Measurements from ENCODE around the gene FFAR1. TPM values are rescaled to one million over a fixed set of nuclear protein-coding genes. Genes with fewer than 3 reads are reported as not detected.

FFAR1 gene
- total RNA-seq, 4 donors from 2014 or later: not detected

- TF ChIP-seq POLR2A (IDR thresholded peaks at IDR 0.05): no peak
- Histone ChIP-seq H3K4me1 (peaks cover 17 to 46% of the 10 kb centered on the region in 2 donors), H3K27ac (peak overlapping the region; percentile 74 to 87 (median 80)), H3K36me3 (no peaks in the 10 kb centered on the region), H3K4me3 (replicated peaks in 1 of 3) (no peak overlapping the region), H3K27me3 (no peaks in the 10 kb centered on the region), H3K9me3 (no peaks in the 10 kb centered on the region)
- no peak for DNase-seq
- WGBS, 2 donors: 72 to 75% methylated on average over 9 to 12 of the region's 12 CpGs
- intact Hi-C loops (cut with DNase I): no loop called here
Observed at GRCh38 chr19:35320065-35320713, 27.5 kb upstream of the FFAR1 start.

GRCh38 chr19:35321291-35321690 lies 26.4 kb upstream of the FFAR1 start:
- no peak overlapping the region for H3K4me3 ChIP-seq (replicated peaks in 1 of 3)
- TF ChIP-seq CTCF (IDR thresholded peaks at IDR 0.05) (no peak), POLR2A (IDR thresholded peaks at IDR 0.05) (no peak)
- H3K4me1 ChIP-seq: peaks cover 17 to 44% of the 10 kb centered on the region in 2 donors
- intact Hi-C loops (cut with DNase I): no loop called here
- DNase-seq: no peak
- no peak overlapping the region for H3K27ac ChIP-seq
- WGBS, 2 donors: 83 to 93% methylated on average over 2 of the region's 2 CpGs
- no peaks in the 10 kb centered on the region for H3K27me3 ChIP-seq
- H3K36me3 ChIP-seq: no peaks in the 10 kb centered on the region
- H3K9me3 ChIP-seq: no peaks in the 10 kb centered on the region

- H3K4me1 ChIP-seq: peaks cover 17 to 37% of the 10 kb centered on the region in 2 donors
- H3K27ac ChIP-seq: no peak overlapping the region
- intact Hi-C loops (cut with DNase I): no loop called here
- no peaks in the 10 kb centered on the region for H3K9me3 ChIP-seq
- no peak overlapping the region for H3K4me3 ChIP-seq (replicated peaks in 1 of 3)
- WGBS, 2 donors: 94 to 96% methylated on average over 9 of the region's 9 CpGs
- H3K36me3 ChIP-seq: no peaks in the 10 kb centered on the region
- no peak for DNase-seq
- no peaks in the 10 kb centered on the region for H3K27me3 ChIP-seq
- no peak for TF ChIP-seq POLR2A (IDR thresholded peaks at IDR 0.05)
- TF ChIP-seq CTCF (IDR thresholded peaks at IDR 0.05): no peak
Observed at GRCh38 chr19:35322014-35322413, 25.7 kb upstream of the FFAR1 start.

GRCh38 chr19:35327642-35328041 lies 20.1 kb upstream of the FFAR1 start:
- H3K9me3 ChIP-seq: no peaks in the 10 kb centered on the region
- H3K27ac ChIP-seq: no peak overlapping the region
- H3K4me3 ChIP-seq (replicated peaks in 1 of 3): no peak overlapping the region
- no peaks in the 10 kb centered on the region for H3K4me1 ChIP-seq
- DNase-seq: no peak
- intact Hi-C loops (cut with DNase I): no loop called here
- H3K36me3 ChIP-seq: no peaks in the 10 kb centered on the region
- TF ChIP-seq CTCF (IDR thresholded peaks at IDR 0.05) (no peak), POLR2A (IDR thresholded peaks at IDR 0.05) (no peak)
- 84 to 93% methylated on average over 4 of the region's 4 CpGs for WGBS, 2 donors
- no peaks in the 10 kb centered on the region for H3K27me3 ChIP-seq

- TF ChIP-seq POLR2A (IDR thresholded peaks at IDR 0.05): no peak
- no peak for TF ChIP-seq CTCF (IDR thresholded peaks at IDR 0.05)
- 86 to 87% methylated on average over 12 of the region's 12 CpGs for WGBS, 2 donors
- Histone ChIP-seq H3K27ac (no peak within 1 kb of the TSS), H3K27me3 (no peaks in the 10 kb centered on the region), H3K9me3 (no peaks in the 10 kb centered on the region), H3K36me3 (no peaks in the 10 kb centered on the region), H3K4me3 (replicated peaks in 1 of 3) (no peak within 1 kb of the TSS), H3K4me1 (no peaks in the 10 kb centered on the region)
- intact Hi-C loops (cut with DNase I): no loop called here
- DNase-seq: no peak
Observed at GRCh38 chr19:35328851-35329285, 18.8 kb upstream of the FFAR1 start, which contains the start of gene CD22. CD22 (plus strand) TSS chr19:35329187; CDS start chr19:35332041, 2,854 bp downstream.
